OCI-LY3 (cell line): Measurements from ENCODE around the gene NPTN.

ENCODE experiments used
- EZH2phosphoT487 ChIP-seq: fragments of 200-600 bp; shearing (Covaris generic); IDR thresholded peaks from 2 replicates; pipeline ENCODE4 v1.6.1; 2018; ENCODE audit warnings: antibody characterized with exemption, mixed run types, low read depth
- TF ChIP-seq, protein P1 (sequence below): fragments of 200-600, 300-600 bp; sonication (generic); IDR thresholded peaks from 2 replicates; pipeline ENCODE4 v1.5.1; 2014; ENCODE audit warnings: antibody characterized with exemption, low read length, low read depth

GRCh38 chr15:73600413-73601335 is 32.5 kb downstream of the NPTN start:
- TF ChIP-seq, protein P1, sequence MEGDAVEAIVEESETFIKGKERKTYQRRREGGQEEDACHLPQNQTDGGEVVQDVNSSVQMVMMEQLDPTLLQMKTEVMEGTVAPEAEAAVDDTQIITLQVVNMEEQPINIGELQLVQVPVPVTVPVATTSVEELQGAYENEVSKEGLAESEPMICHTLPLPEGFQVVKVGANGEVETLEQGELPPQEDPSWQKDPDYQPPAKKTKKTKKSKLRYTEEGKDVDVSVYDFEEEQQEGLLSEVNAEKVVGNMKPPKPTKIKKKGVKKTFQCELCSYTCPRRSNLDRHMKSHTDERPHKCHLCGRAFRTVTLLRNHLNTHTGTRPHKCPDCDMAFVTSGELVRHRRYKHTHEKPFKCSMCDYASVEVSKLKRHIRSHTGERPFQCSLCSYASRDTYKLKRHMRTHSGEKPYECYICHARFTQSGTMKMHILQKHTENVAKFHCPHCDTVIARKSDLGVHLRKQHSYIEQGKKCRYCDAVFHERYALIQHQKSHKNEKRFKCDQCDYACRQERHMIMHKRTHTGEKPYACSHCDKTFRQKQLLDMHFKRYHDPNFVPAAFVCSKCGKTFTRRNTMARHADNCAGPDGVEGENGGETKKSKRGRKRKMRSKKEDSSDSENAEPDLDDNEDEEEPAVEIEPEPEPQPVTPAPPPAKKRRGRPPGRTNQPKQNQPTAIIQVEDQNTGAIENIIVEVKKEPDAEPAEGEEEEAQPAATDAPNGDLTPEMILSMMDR, result no peak
- TF ChIP-seq EZH2phosphoT487, result no peak
